ENCODE results near the gene CEP192. TPM values are rescaled to one million over a fixed set of nuclear protein-coding genes. Genes with fewer than 3 reads are reported as not detected.

CEP192 gene
- total RNA-seq, 1 experiment from 2014 or later: 24.3 TPM

GRCh38 chr18:12963069-12963468 is 28.1 kb upstream of the CEP192 start:
- Histone ChIP-seq H3K27ac (ENCODE audit: low read depth, low read length) (no peak overlapping the region), H3K9ac (ENCODE audit: low read length) (no peak overlapping the region), H2AFZ (ENCODE audit: low read depth, low read length, poor library complexity, severe bottlenecking) (no peak overlapping the region), H3K36me3 (ENCODE audit: control insufficient read depth in 1 of 2, insufficient read depth in 2 of 2, low read length in 2 of 2) (peaks cover 23 to 41% of the 10 kb centered on the region in 2 experiments), H3K4me3 (replicated peaks in 1 of 2; ENCODE audit: low read depth in 1 of 2, low read length in 2 of 2) (no peak overlapping the region), H3K79me2 (ENCODE audit: insufficient read depth, low read length) (peaks cover 68% of the 10 kb centered on the region), H3K4me1 (ENCODE audit: control insufficient read depth in 1 of 2, insufficient read depth in 2 of 2, low read length in 2 of 2) (no peaks in the 10 kb centered on the region), H3K9me2 (ENCODE audit: insufficient read depth) (no peaks in the 10 kb centered on the region), H3K4me2 (ENCODE audit: low read length) (no peak overlapping the region), H4K20me1 (ENCODE audit: insufficient read depth) (0 out of 2 replicates have a peak, but pooled peaks cover 10% of the 10 kb centered on the region), H3K27me3 (ENCODE audit: insufficient read depth, low read length) (no peaks in the 10 kb centered on the region), H3K9me3 (ENCODE audit: control insufficient read depth in 1 of 2, insufficient read depth in 1 of 2, low read depth in 1 of 2, low read length in 2 of 2) (no peaks in the 10 kb centered on the region)
- DNase-seq (ENCODE audit: low read depth, low spot score) (no peak), ATAC-seq (no peak)
- no TSS peak for BruUV-seq (replicated peaks)
- intact Hi-C loops (cut with micrococcal nuclease): no loop called here
- ChIA-PET POLR2A (no interaction called here), RAD21 (ENCODE audit: low non-redundant PET in 1 of 2, low total read pairs in 2 of 2, uncharacterized antibody in 2 of 2, unreplicated experiment in 2 of 2) (no interaction called here), CTCF (no interaction called here)
- no peak for TF ChIP-seq SIN3A (IDR thresholded peaks at IDR 0.05; ENCODE audit: low read depth)
- no peak for TF ChIP-seq ATF3 (IDR thresholded peaks at IDR 0.05)
- TF ChIP-seq MAX (IDR thresholded peaks at IDR 0.05): no peak
- TF ChIP-seq SP1 (IDR thresholded peaks at IDR 0.05; ENCODE audit: low read depth): no peak
- no peak for TF ChIP-seq POLR2A (IDR thresholded peaks at IDR 0.05; ENCODE audit: borderline replicate concordance, extremely low read depth, insufficient read depth, insufficient read length)
- no peak for TF ChIP-seq POLR2AphosphoS5 (IDR thresholded peaks at IDR 0.05; ENCODE audit: low read depth, low read length)
- TF ChIP-seq SRF (IDR thresholded peaks at IDR 0.05; ENCODE audit: low read depth): no peak
- no peak for TF ChIP-seq EZH2 (IDR thresholded peaks at IDR 0.05)
- TF ChIP-seq ZNF274 (IDR thresholded peaks at IDR 0.05; ENCODE audit: low read depth, low read length): no peak
- TF ChIP-seq TCF7L2 (IDR thresholded peaks at IDR 0.05; ENCODE audit: borderline replicate concordance, extremely low read depth, insufficient read depth, insufficient read length): no peak
- TF ChIP-seq ZFX (IDR thresholded peaks at IDR 0.05): no peak
- no peak for TF ChIP-seq FOSL1 (IDR thresholded peaks at IDR 0.05; ENCODE audit: low read depth)
- no peak for TF ChIP-seq EZH2phosphoT487 (IDR thresholded peaks at IDR 0.05; ENCODE audit: borderline replicate concordance)
- TF ChIP-seq EGR1 (IDR thresholded peaks at IDR 0.05; ENCODE audit: low read depth): no peak
